GM18507 (cell line): ENCODE measurements around the gene TSEN54.

Source experiments
- DNase-seq: peaks from one replicate; pipeline ENCODE4 v3.0.0; 2011; ENCODE audit warnings: low read depth; ENCODE audit not compliant: insufficient read length; ENCODE audit errors: extremely low spot score
- FAIRE-seq: peaks from 2 replicates; lab custom pipeline; 2011; peaks lifted over from hg19 to GRCh38; lab: Jason Lieb, UNC

The TSEN54 gene

DNA sequence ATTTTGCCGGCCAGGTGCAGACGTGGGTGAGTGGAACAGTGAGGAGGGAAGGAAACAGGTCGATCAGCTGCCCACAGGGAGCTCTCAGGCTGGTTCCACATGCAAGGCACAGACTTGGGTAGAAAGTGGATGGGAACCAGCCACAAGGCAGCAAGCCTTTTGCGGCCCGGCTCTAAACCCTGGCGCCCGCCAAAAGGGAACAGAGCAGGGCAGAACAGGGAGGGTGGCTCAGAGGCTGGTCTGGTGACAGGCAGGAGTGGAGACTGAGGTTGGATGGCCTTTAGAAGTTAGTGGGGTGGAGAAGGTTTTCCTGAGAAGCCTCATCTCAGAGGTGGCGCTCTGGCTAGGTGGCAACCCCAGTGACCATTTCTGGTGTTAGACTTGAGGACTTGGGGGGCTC lies 19.5 kb downstream of the TSEN54 start:
- FAIRE-seq (no peak), DNase-seq (no peak)

DNA sequence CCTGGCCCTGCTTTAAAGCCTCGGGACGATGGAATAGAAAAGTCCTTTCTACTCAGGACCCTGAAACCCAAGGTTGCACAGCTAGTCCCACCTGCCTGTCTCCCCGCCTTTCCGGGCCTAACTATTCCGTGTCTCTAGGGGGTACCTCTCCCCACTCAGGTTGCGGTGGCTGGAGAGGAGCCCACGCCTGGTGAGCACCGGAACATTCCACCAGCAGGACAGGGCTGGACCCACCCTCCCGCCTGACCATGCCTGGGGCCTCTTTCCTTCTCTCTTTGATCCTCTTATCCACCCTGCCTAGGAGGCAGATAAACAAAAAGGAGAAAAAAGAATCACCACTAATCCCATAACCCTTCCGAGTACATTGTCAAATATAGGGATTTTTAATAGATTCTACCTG lies 20.0 kb downstream of the TSEN54 start:
- FAIRE-seq (no peak), DNase-seq (no peak)

DNA sequence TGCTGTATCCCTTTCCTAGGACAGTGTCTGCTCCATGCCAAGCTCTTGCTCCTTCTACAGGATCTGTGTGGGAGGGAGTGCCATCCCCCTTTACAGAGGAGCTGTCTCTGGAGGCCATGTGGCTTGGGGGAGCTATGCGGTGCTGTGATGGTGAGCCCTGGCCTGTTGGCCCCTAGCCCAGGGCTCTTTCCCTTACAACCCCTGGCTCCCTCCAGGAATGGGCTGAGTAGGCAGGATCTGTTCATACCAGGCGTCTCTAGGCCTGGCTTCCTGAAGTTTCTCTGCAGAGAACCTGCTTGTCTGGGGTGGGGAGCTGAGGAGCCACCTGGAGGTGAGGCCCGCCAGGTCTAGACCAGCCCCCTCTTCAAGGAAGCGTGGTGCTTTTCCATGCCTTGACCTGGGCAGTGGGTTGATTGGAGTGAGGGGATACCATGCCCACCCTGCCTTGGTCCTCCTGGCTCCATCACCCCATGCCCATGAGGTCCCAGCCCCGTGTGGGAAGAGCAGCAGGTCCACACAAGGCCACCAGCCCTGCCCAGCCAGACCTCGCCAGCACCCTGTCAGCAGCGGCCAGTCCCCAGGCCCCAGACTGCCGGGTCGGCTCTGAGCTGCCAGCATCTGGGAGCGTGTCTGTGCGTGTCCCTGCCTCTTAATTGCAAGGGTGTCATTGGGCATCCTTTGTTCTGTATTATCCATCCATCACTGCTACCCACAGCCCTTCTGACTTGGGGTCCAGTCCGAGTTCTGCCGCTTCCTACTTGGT lies 23.8 kb downstream of the TSEN54 start:
- no peak for FAIRE-seq
- DNase-seq: no peak

DNA sequence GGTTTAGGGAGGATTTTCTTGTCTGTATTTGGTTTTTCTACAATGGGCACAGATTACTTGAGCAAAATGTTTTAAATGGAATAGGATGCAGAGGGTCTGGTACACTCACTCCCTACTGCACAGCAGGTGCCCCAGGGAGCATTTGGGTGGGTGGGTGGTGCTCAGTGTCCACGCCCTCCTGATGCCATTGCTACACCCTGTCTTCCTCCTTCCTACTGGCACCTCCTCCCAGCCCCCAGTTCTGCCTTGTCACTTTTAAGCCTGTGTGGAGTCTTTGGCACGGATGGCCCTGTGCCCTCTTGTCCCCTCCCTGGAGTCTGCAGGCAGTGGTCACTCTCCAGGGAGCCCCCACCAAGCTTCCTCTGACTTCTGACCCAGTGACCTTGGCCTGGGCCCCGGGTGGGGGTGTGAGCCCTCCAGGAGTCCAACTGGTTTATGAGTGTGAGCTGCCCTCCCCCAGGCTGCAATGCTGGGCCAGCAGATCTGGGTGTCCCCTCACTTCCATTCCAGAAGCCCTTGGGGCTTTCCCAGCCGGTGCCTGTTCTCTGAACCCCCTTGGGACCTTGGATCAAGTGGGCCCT lies 24.7 kb downstream of the TSEN54 start:
- FAIRE-seq (no peak), DNase-seq (no peak)

DNA sequence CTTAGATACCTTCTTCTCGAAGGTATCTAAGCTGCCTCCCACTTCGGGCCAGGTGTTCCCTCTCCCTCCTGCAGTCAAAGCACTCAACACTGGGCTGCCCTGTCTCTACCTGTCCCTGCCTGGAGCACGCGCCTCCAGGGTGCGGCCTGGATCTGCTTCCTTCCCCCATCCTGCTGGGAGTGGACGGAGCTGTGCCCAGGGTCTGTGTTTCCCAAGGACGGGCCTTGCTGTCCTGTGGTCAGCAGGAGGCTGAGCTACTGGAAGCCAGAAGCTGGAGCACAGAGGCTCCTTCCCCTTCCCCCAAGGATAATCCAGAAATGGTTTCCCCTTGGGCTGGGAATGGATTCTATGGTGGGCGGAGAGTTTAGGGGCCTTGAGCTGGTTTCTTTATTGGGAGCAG lies 25.9 kb downstream of the TSEN54 start:
- FAIRE-seq: no peak
- no peak for DNase-seq

DNA sequence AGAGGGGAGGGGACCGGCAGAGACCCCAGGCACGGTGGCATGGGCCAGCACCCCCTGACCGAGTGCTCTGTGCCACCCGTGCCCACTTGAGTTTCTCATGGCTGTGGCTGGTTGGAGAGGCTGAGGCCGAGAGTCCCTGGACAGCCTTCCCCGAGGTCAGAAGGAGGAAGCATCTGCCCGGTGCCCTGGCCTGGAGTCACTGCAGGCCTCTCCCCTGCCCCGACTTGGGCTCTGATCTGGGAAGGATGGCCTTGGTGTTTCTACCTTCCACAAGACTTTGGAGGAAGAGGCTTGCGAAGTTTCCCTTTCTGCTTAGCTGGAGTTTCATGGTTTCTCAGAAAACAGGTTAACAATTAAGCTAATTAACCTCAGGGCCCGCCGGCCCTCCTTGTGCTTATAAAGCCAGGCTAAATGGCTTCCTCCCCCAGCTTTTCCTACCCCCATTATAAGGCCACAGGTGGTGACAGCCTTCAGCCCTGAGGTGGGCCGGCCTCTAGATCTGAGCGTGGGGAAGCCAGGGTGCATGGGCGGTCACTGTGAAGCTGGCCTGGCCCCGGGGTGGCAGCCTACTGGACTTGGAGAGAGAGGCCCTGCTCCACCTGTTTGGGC lies 26.5 kb downstream of the TSEN54 start:
- FAIRE-seq (peak; percentile 55), DNase-seq (no peak)

DNA sequence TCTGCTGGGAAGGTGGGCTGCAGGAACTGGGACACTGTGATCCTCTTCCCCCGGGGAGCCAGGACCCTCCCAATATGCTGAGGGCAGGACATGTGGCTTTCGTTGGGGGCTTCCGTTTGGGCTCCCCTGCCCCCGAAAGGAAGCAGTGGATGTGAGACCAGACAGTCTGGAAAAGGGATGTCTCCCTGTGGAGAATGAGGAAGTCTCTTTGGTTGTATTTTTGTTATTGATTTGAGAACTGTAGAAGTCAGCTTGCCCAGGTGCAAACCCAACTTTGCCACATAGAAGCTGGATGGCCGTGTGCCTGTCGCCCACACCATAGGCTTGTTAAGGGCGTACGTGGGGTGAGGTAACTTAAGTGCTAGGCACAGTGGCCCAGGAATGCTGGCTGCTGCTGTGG lies 27.9 kb downstream of the TSEN54 start:
- no peak for DNase-seq
- no peak for FAIRE-seq

DNA sequence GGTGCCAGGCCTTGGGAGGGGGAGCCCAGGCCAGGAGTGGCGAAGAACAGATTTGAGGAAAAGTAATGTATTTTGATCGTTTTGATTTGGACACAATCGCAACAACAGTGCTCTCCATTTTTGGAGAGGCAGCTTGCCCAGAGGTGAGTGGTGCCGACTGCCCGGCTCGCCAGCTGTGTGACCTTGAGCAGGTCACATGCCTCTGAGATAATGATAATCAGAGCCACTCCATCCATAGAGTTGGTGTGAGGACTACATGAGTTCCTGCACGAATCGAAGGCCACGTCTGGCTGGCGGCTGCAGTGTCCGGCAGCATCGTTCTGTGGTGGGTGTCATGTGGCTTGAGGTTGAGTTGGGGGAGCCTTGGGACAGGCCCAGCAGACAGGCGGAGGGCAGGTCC lies 29.9 kb downstream of the TSEN54 start:
- DNase-seq (no peak), FAIRE-seq (no peak)

DNA sequence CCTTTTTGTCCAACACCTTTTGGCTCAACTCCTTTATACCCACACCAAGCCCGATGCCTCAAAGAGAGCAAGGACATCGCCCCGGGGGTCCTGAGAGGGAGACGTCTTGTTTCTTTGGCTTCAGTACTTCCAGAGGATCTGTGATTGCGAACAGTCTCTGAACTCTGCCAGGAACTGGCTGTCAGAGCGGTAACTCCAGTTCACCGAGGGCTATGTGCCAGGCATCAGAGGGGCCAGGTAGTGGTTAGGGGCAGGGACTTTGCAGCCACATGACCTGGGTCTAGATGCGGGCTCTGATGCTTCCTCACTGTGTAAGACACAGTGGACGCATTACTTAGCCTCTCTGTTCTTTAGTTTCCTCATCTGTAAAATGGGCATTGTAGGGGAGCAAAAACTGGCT lies 30.8 kb downstream of the TSEN54 start:
- DNase-seq (no peak), FAIRE-seq (no peak)

DNA sequence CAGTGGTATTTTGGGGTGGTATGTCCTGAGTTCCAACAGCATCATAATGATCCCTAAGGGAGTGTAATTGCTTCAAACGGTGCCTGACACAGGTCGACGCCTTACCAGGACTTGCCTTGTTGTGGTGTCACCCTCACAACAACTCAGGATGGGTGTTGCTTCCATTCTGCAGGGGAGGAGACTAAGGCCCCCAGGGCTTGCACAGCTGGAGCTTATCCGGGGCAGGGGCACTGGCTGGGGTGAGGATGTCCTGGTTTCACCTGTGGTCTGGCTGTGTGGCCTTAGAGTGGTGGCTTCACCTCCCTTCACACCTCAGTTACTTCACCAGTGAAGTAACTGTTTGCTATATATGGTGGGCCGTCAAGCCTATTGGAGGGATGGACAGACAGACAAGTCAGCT lies 32.5 kb downstream of the TSEN54 start:
- FAIRE-seq (no peak), DNase-seq (no peak)

DNA sequence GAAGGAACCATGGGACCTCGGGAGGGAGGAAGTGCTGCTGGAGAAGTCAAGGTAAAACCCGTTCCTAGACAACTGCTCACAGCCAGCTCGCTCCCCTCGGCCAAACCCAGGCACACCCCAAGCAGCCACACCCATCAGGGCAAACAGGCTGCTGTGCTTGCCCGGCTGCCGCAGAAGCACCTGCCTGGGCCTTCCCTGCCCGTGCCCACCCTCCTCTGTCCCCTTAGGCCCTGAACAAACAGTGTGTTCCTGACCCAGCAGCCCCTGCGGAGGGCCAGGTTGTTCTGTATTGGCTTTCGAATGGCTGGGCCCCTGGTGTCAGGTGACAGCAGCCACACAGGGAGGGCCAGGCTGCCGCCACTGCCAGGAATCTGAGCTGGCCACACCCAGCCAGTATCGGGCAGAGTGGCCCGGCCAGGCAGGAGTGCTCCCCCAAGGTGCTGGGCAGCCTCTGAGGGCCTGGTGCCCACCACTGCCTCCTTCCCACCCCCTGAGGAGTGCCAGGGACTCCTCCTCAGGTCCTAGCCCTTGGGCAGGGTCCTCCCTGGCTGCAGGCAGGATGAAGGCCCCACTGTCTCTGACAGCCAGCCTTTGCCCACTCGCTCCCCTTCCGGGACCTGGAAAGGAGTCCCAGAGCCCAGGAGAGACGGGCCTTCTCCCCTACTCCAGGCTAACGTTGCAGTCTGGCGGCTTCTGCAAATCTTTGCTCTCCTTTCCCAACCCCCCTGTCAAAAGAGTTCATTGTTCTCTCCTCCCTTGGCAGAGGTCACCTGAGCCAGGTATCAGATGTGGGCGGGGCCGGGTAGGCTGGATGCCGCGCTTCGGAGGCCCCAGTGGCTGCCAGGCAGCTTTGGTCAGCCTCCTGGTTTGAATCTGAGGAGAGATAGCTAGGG lies 33.2 kb downstream of the TSEN54 start:
- DNase-seq (no peak), FAIRE-seq (no peak)

DNA sequence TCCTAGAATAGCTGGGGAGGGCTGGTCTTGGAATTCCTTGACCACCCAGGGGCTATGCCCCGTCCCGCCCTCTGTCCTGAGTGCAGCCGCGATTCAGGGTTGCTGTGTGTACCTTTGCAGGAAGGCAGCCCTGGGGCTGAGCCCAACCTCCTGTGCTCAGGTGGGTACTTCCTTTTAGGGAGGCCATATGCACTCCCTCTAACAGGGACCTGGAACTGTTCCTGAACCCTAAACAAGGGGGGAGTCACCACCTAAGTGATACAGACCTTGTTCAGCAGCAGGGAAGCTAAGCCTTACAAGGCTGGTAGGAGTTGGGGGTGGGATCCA lies 33.8 kb downstream of the TSEN54 start:
- DNase-seq: no peak
- FAIRE-seq: no peak

DNA sequence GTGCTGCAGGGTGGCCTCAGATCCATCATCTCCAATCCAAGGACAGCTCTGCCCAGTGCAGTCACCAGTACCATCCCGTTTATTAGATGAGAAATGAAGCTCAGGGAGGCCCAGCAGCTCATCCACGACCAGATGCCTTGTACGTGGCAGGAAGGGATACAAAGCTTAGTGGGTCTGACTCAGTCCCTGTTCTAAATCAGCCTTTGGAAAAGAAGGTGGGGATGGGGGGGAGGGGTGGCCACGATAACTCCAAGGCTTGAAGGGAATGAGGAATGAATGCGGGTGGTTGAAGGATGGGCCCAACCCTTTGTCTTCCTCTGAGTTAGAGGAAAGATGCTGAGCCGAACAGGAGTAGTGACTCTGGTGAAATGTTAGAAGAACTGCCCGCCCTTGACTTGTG lies 34.9 kb downstream of the TSEN54 start:
- FAIRE-seq (no peak), DNase-seq (no peak)

DNA sequence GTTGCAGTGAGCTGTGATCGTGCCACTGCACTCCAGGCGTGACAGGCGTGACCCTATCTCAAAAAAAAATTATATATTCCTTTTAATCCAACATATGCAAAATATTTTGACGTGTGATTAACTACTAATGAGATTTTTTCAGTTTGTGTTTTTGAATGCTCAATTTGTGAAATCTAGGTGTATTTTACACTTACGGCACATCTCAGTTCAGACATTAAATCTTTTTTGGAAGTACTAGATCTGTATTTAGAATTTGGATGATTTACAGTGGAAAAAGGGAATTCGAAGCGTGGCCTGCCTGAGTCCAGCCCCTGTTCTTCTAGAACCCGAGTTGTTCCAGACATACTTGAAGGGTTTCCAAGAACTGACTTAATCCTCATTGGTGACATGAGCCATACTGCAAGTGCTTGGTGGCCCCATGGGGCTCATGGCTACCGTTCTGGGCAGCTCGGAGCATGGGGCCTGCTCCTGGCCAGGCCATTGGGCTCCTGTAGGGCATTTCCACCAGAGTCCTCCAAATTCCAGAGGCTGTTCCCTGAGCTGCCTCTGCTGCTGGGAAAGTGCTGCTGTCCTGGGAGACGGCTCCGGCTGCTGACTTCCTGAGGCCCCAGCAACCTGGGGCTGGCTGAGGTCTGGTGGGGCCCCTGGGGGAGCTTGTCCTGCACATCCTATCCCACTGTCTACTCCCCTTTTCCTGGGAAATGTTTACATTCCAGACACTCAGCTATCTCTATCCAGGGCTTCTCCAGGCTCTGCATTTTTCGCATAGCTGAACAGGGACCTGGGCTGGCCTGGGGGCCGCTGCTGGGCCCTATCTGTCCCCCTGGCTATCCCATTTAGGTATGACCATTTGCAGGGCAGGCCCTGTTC lies 36.3 kb downstream of the TSEN54 start:
- FAIRE-seq (no peak), DNase-seq (no peak)

DNA sequence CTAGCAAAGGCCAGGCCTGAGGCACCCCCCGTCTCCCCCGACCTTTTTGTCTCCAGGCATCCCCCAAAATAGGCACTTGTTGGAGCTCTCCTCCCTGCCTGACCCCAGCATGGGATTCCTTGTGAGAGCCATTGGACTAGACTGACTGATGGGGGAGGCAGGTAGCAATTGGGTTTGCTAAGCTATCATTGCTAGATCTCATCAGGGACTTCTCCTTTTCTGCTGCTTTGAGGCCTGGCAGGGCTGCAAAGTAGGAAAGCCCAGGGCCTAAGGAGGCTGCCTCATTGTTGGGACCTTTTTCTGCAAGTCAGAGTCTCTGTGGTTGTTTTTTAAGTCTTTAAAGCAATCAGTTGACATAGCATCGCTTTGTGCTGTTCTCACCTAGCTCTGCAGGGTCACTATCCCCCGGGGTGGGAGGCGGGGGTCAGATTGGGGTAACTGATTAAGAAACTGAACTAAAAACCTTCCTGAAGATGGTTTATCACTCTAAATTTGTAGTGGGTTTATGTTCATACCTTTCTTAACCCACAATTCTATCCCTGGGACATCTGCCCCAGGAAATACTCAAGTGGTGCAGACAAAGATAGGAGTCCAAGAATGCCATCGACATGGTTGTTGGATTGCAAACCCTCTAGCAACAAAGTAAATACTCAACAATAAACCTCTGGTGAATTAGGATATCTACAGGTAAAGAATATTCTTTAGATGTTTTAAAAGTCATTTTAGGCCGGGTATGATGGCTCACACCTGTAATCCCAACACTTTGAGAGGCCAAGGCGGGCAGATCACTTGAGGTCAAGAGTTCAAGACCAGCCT lies 37.2 kb downstream of the TSEN54 start:
- FAIRE-seq (no peak), DNase-seq (no peak)

DNA sequence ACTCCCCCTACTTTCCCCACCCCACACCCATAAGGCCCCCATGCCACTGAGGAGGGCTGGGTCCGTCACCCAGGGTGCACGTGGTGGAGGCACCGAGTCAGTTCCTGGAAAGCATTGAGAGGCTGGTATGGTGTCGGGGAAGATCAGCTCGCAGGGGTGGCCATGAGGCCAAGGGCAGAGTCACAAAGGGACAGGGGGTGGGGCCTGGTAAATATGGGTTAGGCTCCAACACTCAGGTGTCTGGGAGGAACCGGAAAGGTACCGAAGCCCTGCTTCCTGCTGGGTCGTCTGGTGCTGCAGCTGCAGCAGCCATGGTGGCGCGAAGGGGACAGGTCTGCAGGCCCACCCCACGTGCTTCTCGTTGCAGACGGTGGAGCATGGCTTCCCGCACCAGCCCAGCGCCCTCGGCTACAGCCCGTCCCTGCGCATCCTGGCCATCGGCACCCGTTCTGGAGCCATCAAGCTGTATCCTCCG lies 39.4 kb downstream of the TSEN54 start:
- DNase-seq (no peak), FAIRE-seq (no peak)

DNA sequence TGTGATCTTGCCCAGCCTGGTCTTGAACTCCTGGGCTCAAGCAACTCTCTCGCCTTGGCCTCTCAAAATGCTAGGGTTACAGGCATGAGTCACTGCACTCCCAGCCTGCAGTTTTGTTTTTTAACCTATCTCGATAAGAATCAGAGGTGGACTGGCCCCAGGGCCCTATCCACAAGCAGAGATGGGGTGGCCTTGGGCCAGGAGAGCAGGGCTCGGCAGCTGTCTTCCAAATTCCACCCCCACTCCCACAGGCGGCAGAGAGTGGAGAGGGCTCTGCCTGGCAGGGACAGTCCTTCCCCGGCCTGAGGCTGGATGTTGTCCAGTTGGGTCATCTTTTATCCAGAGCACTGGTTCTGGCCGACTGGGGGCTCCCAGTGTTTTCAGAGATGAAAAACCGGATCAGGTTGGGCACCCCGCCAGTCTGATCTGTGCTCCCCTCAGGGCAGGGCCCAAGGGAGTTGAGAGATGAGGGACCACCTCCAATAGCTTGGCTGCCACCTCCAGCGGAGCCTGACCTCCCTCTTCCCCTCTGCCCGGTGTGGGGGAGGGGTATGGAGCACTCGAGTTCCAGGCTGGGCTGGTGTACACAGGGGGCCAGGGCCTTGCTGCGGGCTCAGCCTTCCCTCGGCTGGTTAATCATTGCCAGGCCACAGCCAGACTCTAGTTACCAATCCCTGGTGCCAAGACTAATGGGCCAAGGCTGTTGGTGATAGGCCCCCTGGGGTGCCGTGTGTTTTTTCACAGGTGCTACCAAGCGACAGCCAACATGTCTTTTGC lies 40.9 kb downstream of the TSEN54 start:
- FAIRE-seq: no peak
- no peak for DNase-seq
